GM21717 (cell line): Measurements from ENCODE around the gene DHX58.
A peak's percentile ranks its signal among the peaks of the same experiment; 100 is the strongest.
"Not testable (repeated sequence)": the region's sequence is repeated elsewhere in the genome, so short reads cannot be mapped to it uniquely, and the experiment has no call there.

Source experiments
- ATAC-seq: cut with Tn5 transposase; IDR thresholded peaks from one replicate; pipeline ENCODE4 v1.9.1; 2021; ENCODE audit warnings: mild to moderate bottlenecking, moderate library complexity; ENCODE audit not compliant: unreplicated experiment

The DHX58 gene

GRCh38 chr17:42112552-42113176 lies at the start of gene DHX58:
DHX58 (minus strand) TSS chr17:42112714; CDS start chr17:42111892, 822 bp downstream.
- ATAC-seq = peak; percentile 49

- ATAC-seq = no peak
Observed at GRCh38 chr17:42160531-42160910, 48.0 kb upstream of the DHX58 start.

- no peak for ATAC-seq
Observed at GRCh38 chr17:42159796-42160530, 47.4 kb upstream of the DHX58 start.

- no peak for ATAC-seq
Observed at GRCh38 chr17:42155614-42156045, 43.1 kb upstream of the DHX58 start.

GRCh38 chr17:42153919-42154742 lies 41.6 kb upstream of the DHX58 start:
- ATAC-seq = no peak

GRCh38 chr17:42146911-42147607 lies 34.5 kb upstream of the DHX58 start:
- no peak for ATAC-seq

GRCh38 chr17:42143138-42143537 lies 30.6 kb upstream of the DHX58 start:
- ATAC-seq = not testable (repeated sequence)

GRCh38 chr17:42142371-42142896 lies 29.9 kb upstream of the DHX58 start:
- ATAC-seq = no peak

- no peak for ATAC-seq
Observed at GRCh38 chr17:42141382-42141781, 28.9 kb upstream of the DHX58 start.

GRCh38 chr17:42140690-42141089 lies 28.2 kb upstream of the DHX58 start:
- not testable (repeated sequence) for ATAC-seq

- no peak for ATAC-seq
Observed at GRCh38 chr17:42138749-42139492, 26.4 kb upstream of the DHX58 start.

- no peak for ATAC-seq
Observed at GRCh38 chr17:42136654-42137051, 24.1 kb upstream of the DHX58 start.

GRCh38 chr17:42135664-42136653 lies 23.4 kb upstream of the DHX58 start:
- ATAC-seq = no peak

- ATAC-seq = no peak
Observed at GRCh38 chr17:42135151-42135550, 22.6 kb upstream of the DHX58 start.

GRCh38 chr17:42133461-42134041 lies 21.0 kb upstream of the DHX58 start:
- ATAC-seq = no peak

GRCh38 chr17:42132941-42133340 lies 20.4 kb upstream of the DHX58 start:
- no peak for ATAC-seq

- no peak for ATAC-seq
Observed at GRCh38 chr17:42131981-42132432, 19.5 kb upstream of the DHX58 start.

- ATAC-seq = no peak
Observed at GRCh38 chr17:42131232-42131631, 18.7 kb upstream of the DHX58 start.
